ENCODE data around the gene DLK1. TPM values are rescaled to one million over a fixed set of nuclear protein-coding genes. Genes with fewer than 3 reads are reported as not detected.

The DLK1 gene
- total and polyA plus RNA-seq, 2 donors from 2014 or later, result 0.17 TPM; not detected in 1

DNA sequence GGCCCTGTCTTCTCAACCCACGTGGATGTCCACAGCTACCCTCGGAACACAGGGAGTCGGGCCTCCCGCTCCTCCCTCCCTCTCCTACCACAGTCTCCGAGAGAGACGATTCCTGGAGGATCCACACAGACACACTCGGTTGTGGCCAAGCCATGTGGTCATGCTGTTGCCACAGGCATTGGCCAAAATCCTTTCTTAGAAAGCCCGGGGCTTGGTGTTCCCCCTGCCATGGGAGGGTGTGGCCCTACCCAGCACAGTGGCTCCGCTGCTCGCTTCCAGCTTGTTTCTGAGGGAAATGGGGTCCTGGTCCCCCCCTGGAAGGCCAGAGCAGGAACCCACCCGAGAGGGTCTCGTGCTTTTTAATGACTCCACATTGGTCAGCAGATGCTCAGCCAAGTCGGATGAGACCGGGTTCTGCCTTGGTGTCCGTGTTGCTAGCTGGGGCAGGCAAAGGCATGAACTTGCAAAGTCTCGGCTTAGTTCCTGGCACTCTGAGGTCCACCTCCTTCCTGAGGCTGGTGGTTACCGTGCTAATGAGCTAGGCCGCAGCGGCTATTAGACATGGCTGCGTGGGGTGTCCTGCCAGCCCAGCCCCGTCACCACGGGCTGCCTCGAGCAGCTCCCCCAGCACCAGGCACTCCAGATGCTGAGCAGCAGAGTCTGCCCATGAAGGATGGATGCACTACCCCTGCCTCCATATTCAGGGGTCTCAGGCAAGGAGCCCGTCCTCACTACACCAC is 52.4 kb downstream of the DLK1 start:
- Histone ChIP-seq H3K36me3 (ENCODE audit: control insufficient read depth in 2 of 3, insufficient read depth in 3 of 3, low read length in 3 of 3) (no peaks in the 10 kb centered on the region), H3K9ac (ENCODE audit: low read length in 3 of 3) (no peak overlapping the region), H3K27me3 (ENCODE audit: control insufficient read depth, insufficient read depth, low read length) (no peaks in the 10 kb centered on the region), H3K9me3 (ENCODE audit: control insufficient read depth in 2 of 3, insufficient read depth in 1 of 3, low read length in 3 of 3) (no peaks in the 10 kb centered on the region), H3K4me3 (ENCODE audit: low read length in 3 of 3) (no peak overlapping the region), H3K4me1 (ENCODE audit: control insufficient read depth in 2 of 3, insufficient read depth in 2 of 3, low read depth in 1 of 3, low read length in 3 of 3) (no peaks in the 10 kb centered on the region), H3K27ac (ENCODE audit: low read depth in 2 of 2, low read length in 2 of 2) (no peak overlapping the region)
- TF ChIP-seq, protein P1, sequence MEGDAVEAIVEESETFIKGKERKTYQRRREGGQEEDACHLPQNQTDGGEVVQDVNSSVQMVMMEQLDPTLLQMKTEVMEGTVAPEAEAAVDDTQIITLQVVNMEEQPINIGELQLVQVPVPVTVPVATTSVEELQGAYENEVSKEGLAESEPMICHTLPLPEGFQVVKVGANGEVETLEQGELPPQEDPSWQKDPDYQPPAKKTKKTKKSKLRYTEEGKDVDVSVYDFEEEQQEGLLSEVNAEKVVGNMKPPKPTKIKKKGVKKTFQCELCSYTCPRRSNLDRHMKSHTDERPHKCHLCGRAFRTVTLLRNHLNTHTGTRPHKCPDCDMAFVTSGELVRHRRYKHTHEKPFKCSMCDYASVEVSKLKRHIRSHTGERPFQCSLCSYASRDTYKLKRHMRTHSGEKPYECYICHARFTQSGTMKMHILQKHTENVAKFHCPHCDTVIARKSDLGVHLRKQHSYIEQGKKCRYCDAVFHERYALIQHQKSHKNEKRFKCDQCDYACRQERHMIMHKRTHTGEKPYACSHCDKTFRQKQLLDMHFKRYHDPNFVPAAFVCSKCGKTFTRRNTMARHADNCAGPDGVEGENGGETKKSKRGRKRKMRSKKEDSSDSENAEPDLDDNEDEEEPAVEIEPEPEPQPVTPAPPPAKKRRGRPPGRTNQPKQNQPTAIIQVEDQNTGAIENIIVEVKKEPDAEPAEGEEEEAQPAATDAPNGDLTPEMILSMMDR (IDR thresholded peaks at IDR 0.05; ENCODE audit: borderline replicate concordance, extremely low read depth, insufficient read depth), result no peak
- intact Hi-C loops (cut with DNase I), result no loop called here
- no peak for DNase-seq
- no peak for FAIRE-seq

DNA sequence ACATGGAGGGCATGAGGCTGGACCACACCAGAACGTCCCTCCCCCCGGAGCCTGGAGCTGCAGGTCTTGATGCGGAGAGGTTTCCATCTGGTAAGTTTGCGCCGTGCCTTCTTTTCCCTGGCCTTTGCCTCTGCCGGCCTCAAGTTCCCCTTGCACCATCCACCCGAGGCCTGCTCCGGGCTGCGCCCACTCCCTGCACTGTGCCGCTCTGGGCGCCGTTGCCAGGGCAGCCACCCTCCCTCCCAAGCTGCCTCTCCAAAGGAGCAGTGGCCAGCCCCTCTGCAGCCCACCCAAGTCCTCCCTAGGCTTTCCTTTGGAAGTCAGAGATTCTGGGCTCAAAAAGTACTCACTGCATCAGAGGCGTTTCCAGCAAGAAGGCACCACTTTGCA is 53.0 kb downstream of the DLK1 start:
- no peaks in the 10 kb centered on the region for H3K36me3 ChIP-seq (ENCODE audit: control insufficient read depth in 2 of 3, insufficient read depth in 3 of 3, low read length in 3 of 3)
- TF ChIP-seq, protein P1 (IDR thresholded peaks at IDR 0.05; ENCODE audit: borderline replicate concordance, extremely low read depth, insufficient read depth), result no peak
- no peak overlapping the region for H3K9ac ChIP-seq (ENCODE audit: low read length in 3 of 3)
- no peak overlapping the region for H3K4me3 ChIP-seq (ENCODE audit: low read length in 3 of 3)
- DNase-seq (no peak), FAIRE-seq (no peak)
- intact Hi-C loops (cut with DNase I), result no loop called here
- H3K4me1 ChIP-seq (ENCODE audit: control insufficient read depth in 2 of 3, insufficient read depth in 2 of 3, low read depth in 1 of 3, low read length in 3 of 3), result no peaks in the 10 kb centered on the region
- H3K27ac ChIP-seq (ENCODE audit: low read depth in 2 of 2, low read length in 2 of 2), result no peak overlapping the region
- H3K9me3 ChIP-seq (ENCODE audit: control insufficient read depth in 2 of 3, insufficient read depth in 1 of 3, low read length in 3 of 3), result no peaks in the 10 kb centered on the region
- no peaks in the 10 kb centered on the region for H3K27me3 ChIP-seq (ENCODE audit: control insufficient read depth, insufficient read depth, low read length)

DNA sequence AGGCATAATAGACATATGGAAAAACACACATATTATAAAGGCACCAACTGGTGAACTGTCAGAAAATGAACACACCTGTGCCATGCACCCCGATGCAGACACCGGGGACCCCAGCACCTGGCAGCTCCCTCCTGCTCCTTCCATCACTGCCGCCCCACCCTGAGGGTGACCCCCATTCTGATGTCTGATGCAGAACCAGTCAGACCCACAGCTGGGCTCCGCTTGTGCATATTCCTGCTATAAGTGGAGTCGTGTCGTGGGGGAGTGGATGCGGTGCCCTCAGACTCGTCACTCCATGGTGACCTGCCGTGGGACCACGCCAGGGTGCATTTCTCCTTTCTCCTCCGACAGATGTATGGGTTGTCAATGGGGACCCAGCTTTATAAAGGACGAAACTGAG is 53.6 kb downstream of the DLK1 start:
- FAIRE-seq (no peak), DNase-seq (no peak)
- no peaks in the 10 kb centered on the region for H3K4me1 ChIP-seq (ENCODE audit: control insufficient read depth in 2 of 3, insufficient read depth in 2 of 3, low read depth in 1 of 3, low read length in 3 of 3)
- no peaks in the 10 kb centered on the region for H3K36me3 ChIP-seq (ENCODE audit: control insufficient read depth in 2 of 3, insufficient read depth in 3 of 3, low read length in 3 of 3)
- intact Hi-C loops (cut with DNase I), result no loop called here
- no peak overlapping the region for H3K9ac ChIP-seq (ENCODE audit: low read length in 3 of 3)
- no peak overlapping the region for H3K4me3 ChIP-seq (ENCODE audit: low read length in 3 of 3)
- TF ChIP-seq, protein P1 (IDR thresholded peaks at IDR 0.05; ENCODE audit: borderline replicate concordance, extremely low read depth, insufficient read depth), result no peak
- no peak overlapping the region for H3K27ac ChIP-seq (ENCODE audit: low read depth in 2 of 2, low read length in 2 of 2)
- no peaks in the 10 kb centered on the region for H3K27me3 ChIP-seq (ENCODE audit: control insufficient read depth, insufficient read depth, low read length)
- H3K9me3 ChIP-seq (ENCODE audit: control insufficient read depth in 2 of 3, insufficient read depth in 1 of 3, low read length in 3 of 3), result no peaks in the 10 kb centered on the region

All from kidney (tissue), 14 donors.